GM12878 (cell line): Measurements from ENCODE around the gene LARGE1. TPM values are rescaled to one million over a fixed set of nuclear protein-coding genes. Genes with fewer than 3 reads are reported as not detected.

Source experiments
- ATAC-seq: fragments of 200-7000 bp; cut with Tn5 transposase; 3 replicates; pipeline ENCODE4 v1.9.1; 2020; ENCODE audit warnings: mild to moderate bottlenecking, moderate library complexity
- BruUV-seq: library from RNA; stranded (reverse); fragments of 400-500 nt; replicated peaks from 2 replicates; lab custom pipeline; 2021; lab: Mats Ljungman, UMichigan
- CTCF ChIA-PET: fragments of 300-600 bp; sonication (Branson Sonifier 250); formaldehyde crosslinking; extraction: SDS; loops from one replicate; lab custom pipeline; 2021; ENCODE audit warnings: inconsistent platforms; lab: Yijun Ruan, JAX
- POLR2A ChIA-PET: fragments of 350-600 bp; formaldehyde crosslinking; extraction: SDS; loops from one replicate; lab custom pipeline; 2021; ENCODE audit warnings: inconsistent platforms; lab: Charles Lee
- RAD21 ChIA-PET: fragments of 300-600 bp; sonication (Branson Sonifier 250); formaldehyde crosslinking; loops from one replicate; lab custom pipeline; 2023; ENCODE audit warnings: antibody characterized with exemption; ENCODE audit not compliant: unreplicated experiment; lab: Charles Lee
- SMC1A ChIA-PET: fragments of 300-600 bp; sonication (Branson Sonifier 250); formaldehyde crosslinking; loops from one replicate; lab custom pipeline; 2023; ENCODE audit not compliant: unreplicated experiment, uncharacterized antibody; lab: Charles Lee
- DNase-seq: peaks from one replicate; pipeline ENCODE4 v3.0.0-alpha.2; 2011; ENCODE audit warnings: low read depth, low spot score
- FAIRE-seq: peaks from 3 replicates; lab custom pipeline; 2011; peaks lifted over from hg19 to GRCh38; lab: Jason Lieb, UNC
- H2AFZ ChIP-seq: 2 replicates; pipeline ENCODE4 v1.6.0; 2011; ENCODE audit warnings: low read depth, low read length, control low read depth; ENCODE audit not compliant: control insufficient read depth
- H3K27ac ChIP-seq: 2 replicates; pipeline ENCODE4 v1.5.1; 2011; ENCODE audit warnings: control low read depth; ENCODE audit not compliant: control insufficient read depth, insufficient read depth
- H3K27me3 ChIP-seq, 2 experiments: replicated peaks in 1 of 2; 2 replicates each; pipeline versions ENCODE4 v1.6.0 to v1.6.1; 2011; ENCODE audit warnings: low read length in 1 of 2; ENCODE audit not compliant: control insufficient read depth in 2 of 2, insufficient read depth in 2 of 2
- H3K36me3 ChIP-seq, 2 experiments: 2 replicates each; pipeline ENCODE4 v1.5.1; 2011; ENCODE audit warnings: low read length in 1 of 2; ENCODE audit not compliant: control insufficient read depth in 2 of 2, insufficient read depth in 2 of 2
- H3K4me1 ChIP-seq: 2 replicates; pipeline ENCODE4 v1.6.1; 2011; ENCODE audit warnings: mild to moderate bottlenecking, low read length, moderate library complexity, mixed read lengths; ENCODE audit not compliant: control insufficient read depth, insufficient read depth
- H3K4me2 ChIP-seq: 2 replicates; pipeline ENCODE4 v1.6.0; 2011; ENCODE audit warnings: control low read depth; ENCODE audit not compliant: control insufficient read depth, insufficient read depth
- H3K4me3 ChIP-seq: fragments of 200-600 bp; sonication (generic); 2 replicates; pipeline ENCODE4 v1.5.1; 2016
- H3K79me2 ChIP-seq: 2 replicates; pipeline ENCODE4 v1.6.0; 2011; ENCODE audit warnings: low read length; ENCODE audit not compliant: control insufficient read depth, insufficient read depth
- H3K9ac ChIP-seq: 2 replicates; pipeline ENCODE4 v1.8.0; 2011; ENCODE audit warnings: low read length, control low read depth, mixed read lengths; ENCODE audit not compliant: control insufficient read depth, insufficient read depth
- H3K9me3 ChIP-seq: replicated peaks from 3 replicates; pipeline ENCODE4 v1.5.1; 2011; ENCODE audit warnings: mild to moderate bottlenecking, low read length; ENCODE audit not compliant: control insufficient read depth, insufficient read depth
- H4K20me1 ChIP-seq: 2 replicates; pipeline ENCODE4 v1.6.0; 2011; ENCODE audit not compliant: control insufficient read depth, insufficient read depth
- ASH2L ChIP-seq: fragments of 300-600, 200-600 bp; sonication (generic); IDR thresholded peaks from 2 replicates; pipeline ENCODE4 v1.6.1; 2017; ENCODE audit warnings: low read depth, mild to moderate bottlenecking, borderline replicate concordance
- CBFB ChIP-seq: IDR thresholded peaks from 2 replicates; pipeline ENCODE4 v1.6.1; 2016; ENCODE audit warnings: antibody characterized with exemption, low read depth
- CHD2 ChIP-seq: IDR thresholded peaks from 2 replicates; pipeline ENCODE4 v1.6.1; 2011; ENCODE audit warnings: low read depth, low read length, improper control_type of control experiment, borderline replicate concordance
- CREB1 ChIP-seq: IDR thresholded peaks from 2 replicates; pipeline ENCODE4 v1.6.1; 2012; ENCODE audit warnings: low read depth, mild to moderate bottlenecking, inconsistent platforms
- JUNB ChIP-seq: IDR thresholded peaks from 2 replicates; pipeline ENCODE4 v1.6.1; 2016; ENCODE audit warnings: antibody characterized with exemption, mild to moderate bottlenecking
- MYC ChIP-seq: IDR thresholded peaks from 2 replicates; pipeline ENCODE4 v1.6.1; 2011; ENCODE audit warnings: mild to moderate bottlenecking, low read length, moderate library complexity, inconsistent platforms; ENCODE audit not compliant: insufficient read depth, insufficient replicate concordance, insufficient read length, severe bottlenecking
- PML ChIP-seq: IDR thresholded peaks from 2 replicates; pipeline ENCODE4 v1.6.1; 2012; ENCODE audit warnings: low read length, inconsistent platforms
- REST ChIP-seq: IDR thresholded peaks from 2 replicates; pipeline ENCODE4 v1.6.1; 2012; ENCODE audit warnings: mild to moderate bottlenecking, low read depth, low read length
- YY1 ChIP-seq: IDR thresholded peaks from 2 replicates; pipeline ENCODE4 v1.6.1; 2011; ENCODE audit warnings: low read depth, mild to moderate bottlenecking, low read length
- ZBTB4 ChIP-seq: fragments of 450-650 bp; formaldehyde crosslinking; IDR thresholded peaks from 2 replicates; pipeline ENCODE4 v1.4.0; 2022; ENCODE audit warnings: mild to moderate bottlenecking, moderate library complexity
- WGBS: methylation state at CpG from one replicate; pipeline ENCODE4 v1.1.6; 2016; ENCODE audit warnings: low lambda C conversion rate; ENCODE audit not compliant: insufficient replicate concordance, insufficient coverage; ENCODE audit errors: missing lambda C conversion rate; 5-methylcytosine and 5-hydroxymethylcytosine counted together
- in situ Hi-C: fragments of 300-500 bp; cut with MboI; formaldehyde crosslinking; loops from 9 replicates; pipeline ENCODE4 v1.14.3; 2018; ENCODE audit warnings: mixed read lengths
- intact Hi-C: fragments of 100-400 bp; cut with micrococcal nuclease; formaldehyde crosslinking; loops from one replicate; pipeline ENCODE4 v1.14.2; 2022; ENCODE audit not compliant: unreplicated experiment
- polyA plus RNA-seq, 11 experiments: library from polyadenylated mRNA; depleted of rRNA in 4 of 11; unstranded in 6 of 11; stranded (reverse) in 5 of 11; fragments of >200 nt; fragmentation: Nextera tagmentation in 4 of 11; fragmentation: Illumina TruSeq in 1 of 11; extraction: Ambion mirVana in 4 of 11; extraction: Trizol in 1 of 11; gene quantifications; 1 replicate in 1 of 11; 2 replicates in 10 of 11; pipeline versions ENCODE4 v1.2.1 to v1.2.3, GENCODE V29; 2011 to 2016; ENCODE audit warnings: inconsistent platforms in 2 of 11, missing spikeins in 2 of 11, low read depth in 1 of 11
- total RNA-seq, 4 experiments: library from RNA; depleted of rRNA in 3 of 4; stranded (reverse); fragments of >200 nt in 3 of 4; fragmentation: Illumina TruSeq in 1 of 4; extraction: Trizol in 1 of 4; gene quantifications; 2 replicates each; pipeline versions ENCODE4 v1.2.1 to v1.2.3, GENCODE V29; 2013 to 2021
- TF ChIP-seq, protein P1 (sequence below): fragments of 450-650 bp; IDR thresholded peaks from 2 replicates; pipeline ENCODE4 v1.6.1; 2016; ENCODE audit warnings: mild to moderate bottlenecking
- TF ChIP-seq, protein P2 (sequence below): IDR thresholded peaks from 2 replicates; pipeline ENCODE4 v1.6.1; 2011; ENCODE audit warnings: low read depth, low read length, improper control_type of control experiment, borderline replicate concordance
- TF ChIP-seq, protein P3 (sequence below): fragments of 450-650 bp; IDR thresholded peaks from 2 replicates; pipeline ENCODE4 v1.6.1; 2017; ENCODE audit warnings: borderline replicate concordance

LARGE1 gene
- total and polyA plus RNA-seq, 10 of the 15 experiments (the other 5 are each of a cell fraction or from before 2014, with no cell fraction given) = 3.2 to 41.4 (median 17.3) TPM

DNA sequence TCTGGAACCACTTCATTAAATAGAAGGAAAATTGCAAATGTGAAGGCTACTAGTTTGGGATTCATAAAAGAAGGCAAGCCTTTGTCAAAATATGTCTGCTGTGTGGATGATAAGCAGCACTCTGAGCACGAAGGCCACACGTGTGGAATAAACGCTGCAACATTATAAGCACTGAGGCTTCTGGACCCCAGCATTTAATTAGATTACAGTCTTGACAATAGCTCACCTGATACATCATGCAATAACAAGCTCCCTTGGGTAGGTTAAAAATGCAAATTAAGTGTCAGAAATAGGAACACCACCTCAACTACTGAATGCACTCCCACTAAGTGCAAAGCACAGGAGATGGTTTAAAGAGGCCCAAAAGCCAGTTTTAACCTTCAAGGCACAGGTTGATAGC lies 179.3 kb downstream of the LARGE1 start:
- no peak overlapping the region for H3K27ac ChIP-seq
- no peaks in the 10 kb centered on the region for H3K36me3 ChIP-seq
- TF ChIP-seq, protein P1, sequence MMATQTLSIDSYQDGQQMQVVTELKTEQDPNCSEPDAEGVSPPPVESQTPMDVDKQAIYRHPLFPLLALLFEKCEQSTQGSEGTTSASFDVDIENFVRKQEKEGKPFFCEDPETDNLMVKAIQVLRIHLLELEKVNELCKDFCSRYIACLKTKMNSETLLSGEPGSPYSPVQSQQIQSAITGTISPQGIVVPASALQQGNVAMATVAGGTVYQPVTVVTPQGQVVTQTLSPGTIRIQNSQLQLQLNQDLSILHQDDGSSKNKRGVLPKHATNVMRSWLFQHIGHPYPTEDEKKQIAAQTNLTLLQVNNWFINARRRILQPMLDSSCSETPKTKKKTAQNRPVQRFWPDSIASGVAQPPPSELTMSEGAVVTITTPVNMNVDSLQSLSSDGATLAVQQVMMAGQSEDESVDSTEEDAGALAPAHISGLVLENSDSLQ = no peak
- TF ChIP-seq, protein P2, sequence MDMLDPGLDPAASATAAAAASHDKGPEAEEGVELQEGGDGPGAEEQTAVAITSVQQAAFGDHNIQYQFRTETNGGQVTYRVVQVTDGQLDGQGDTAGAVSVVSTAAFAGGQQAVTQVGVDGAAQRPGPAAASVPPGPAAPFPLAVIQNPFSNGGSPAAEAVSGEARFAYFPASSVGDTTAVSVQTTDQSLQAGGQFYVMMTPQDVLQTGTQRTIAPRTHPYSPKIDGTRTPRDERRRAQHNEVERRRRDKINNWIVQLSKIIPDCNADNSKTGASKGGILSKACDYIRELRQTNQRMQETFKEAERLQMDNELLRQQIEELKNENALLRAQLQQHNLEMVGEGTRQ = no peak
- TF ChIP-seq CHD2 (no peak), REST (no peak), CBFB (no peak), PML (no peak), ZBTB4 (CRISPR knock-in tag) (no peak), CREB1 (no peak), MYC (no peak), JUNB (no peak), ASH2L (no peak), YY1 (no peak)
- TF ChIP-seq, protein P3, sequence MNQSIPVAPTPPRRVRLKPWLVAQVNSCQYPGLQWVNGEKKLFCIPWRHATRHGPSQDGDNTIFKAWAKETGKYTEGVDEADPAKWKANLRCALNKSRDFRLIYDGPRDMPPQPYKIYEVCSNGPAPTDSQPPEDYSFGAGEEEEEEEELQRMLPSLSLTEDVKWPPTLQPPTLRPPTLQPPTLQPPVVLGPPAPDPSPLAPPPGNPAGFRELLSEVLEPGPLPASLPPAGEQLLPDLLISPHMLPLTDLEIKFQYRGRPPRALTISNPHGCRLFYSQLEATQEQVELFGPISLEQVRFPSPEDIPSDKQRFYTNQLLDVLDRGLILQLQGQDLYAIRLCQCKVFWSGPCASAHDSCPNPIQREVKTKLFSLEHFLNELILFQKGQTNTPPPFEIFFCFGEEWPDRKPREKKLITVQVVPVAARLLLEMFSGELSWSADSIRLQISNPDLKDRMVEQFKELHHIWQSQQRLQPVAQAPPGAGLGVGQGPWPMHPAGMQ = no peak
- intact Hi-C loops (no loop called here), in situ Hi-C loops (no loop called here)
- no peaks in the 10 kb centered on the region for H3K79me2 ChIP-seq
- no peak overlapping the region for H3K9ac ChIP-seq
- DNase-seq = no peak
- no peak for FAIRE-seq
- no peak overlapping the region for H3K4me3 ChIP-seq
- ChIA-PET POLR2A (no interaction called here), SMC1A (no interaction called here), RAD21 (no interaction called here), CTCF (no interaction called here)
- H3K9me3 ChIP-seq = no peaks in the 10 kb centered on the region
- no peak for ATAC-seq
- BruUV-seq = no TSS peak
- H3K4me1 ChIP-seq = no peaks in the 10 kb centered on the region
- 98% methylated on average over 3 of the region's 3 CpGs for WGBS
- H3K27me3 ChIP-seq = no peaks in the 10 kb centered on the region
- H2AFZ ChIP-seq = no peak overlapping the region
- H4K20me1 ChIP-seq = no peaks in the 10 kb centered on the region
- no peak overlapping the region for H3K4me2 ChIP-seq
